Pons (tissue), 1 donor: ENCODE measurements around the gene N4BP2L2.

ENCODE experiments used
- DNase-seq: peaks from one replicate; pipeline ENCODE4 v3.0.0-alpha.2; 2016; ENCODE audit warnings: low spot score

N4BP2L2 gene

DNA sequence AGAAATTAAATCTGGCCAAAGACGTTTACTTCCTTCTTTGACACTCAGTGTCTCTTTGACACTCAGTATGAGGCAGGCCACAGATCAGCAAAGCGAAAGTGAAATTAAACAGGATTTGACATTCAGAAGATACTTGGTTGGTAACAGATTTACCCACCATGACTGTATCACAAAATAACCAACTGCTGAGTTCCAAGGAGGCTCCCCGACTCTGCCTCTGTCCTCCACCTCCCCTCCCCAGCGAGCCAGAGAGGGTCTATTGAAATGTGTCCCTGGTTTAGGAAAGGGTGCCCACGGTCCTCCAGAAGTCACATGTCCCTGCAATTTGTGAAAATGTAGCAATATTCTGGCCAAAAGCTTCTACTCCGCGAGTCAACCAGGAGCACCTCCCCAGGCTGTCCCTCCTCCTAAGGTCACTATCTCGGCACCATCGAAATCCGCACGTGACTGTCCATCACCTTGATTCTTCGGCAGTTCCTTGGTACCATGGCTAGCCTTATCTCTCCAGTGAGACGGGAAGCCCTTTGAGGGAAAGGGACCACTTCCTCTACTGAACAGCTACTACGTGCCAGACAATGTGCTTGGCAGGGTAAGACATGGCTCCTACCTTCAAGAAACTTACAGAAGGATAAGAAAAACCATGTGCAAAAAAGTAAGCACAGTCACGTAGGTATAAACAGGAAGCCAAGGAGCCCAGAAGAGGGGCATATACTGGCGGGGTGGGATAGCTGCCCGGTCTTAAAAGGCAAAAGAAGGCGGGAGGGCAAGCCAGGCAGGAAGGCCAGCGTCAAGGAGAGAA is 112.2 kb downstream of the N4BP2L2 start:
- DNase-seq: peak; percentile 72

DNA sequence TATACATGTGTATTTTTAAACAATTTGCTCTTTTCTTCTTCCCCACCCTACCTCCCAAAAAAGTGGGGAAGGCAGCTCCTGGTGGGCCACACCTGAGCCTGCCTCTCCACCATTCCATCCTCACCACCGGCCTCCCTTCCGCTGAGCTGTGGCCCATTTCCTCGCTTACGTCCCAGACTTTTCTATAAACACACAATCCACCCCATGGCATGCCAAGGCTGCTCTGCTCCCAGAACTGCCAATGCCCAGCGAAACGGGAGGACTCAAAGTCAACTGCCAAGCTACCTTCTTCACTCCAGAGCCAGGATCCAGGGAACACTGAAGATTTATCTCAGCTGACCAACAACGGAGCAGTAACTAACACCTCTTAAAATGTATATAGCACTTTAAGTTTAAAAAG is 113.4 kb downstream of the N4BP2L2 start:
- peak; percentile 18 for DNase-seq

DNA sequence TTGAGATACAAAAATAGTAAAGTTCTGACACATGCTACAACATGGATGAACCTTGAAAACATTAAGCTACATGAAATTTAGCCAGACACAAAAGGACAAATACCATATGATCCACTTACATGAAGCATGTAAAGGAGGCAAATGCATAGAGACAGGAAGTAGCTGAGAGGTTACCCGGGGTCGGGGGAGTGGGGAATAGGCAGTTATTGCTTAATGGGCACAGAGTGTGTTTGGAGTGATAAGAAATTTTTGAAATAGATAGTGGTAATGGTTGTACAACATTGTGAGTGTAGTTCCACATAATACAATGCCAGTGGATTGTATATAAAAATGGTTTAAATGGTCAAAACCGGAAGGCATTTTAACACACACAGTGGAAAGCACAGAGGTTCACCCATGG is 115.0 kb downstream of the N4BP2L2 start:
- no peak for DNase-seq

DNA sequence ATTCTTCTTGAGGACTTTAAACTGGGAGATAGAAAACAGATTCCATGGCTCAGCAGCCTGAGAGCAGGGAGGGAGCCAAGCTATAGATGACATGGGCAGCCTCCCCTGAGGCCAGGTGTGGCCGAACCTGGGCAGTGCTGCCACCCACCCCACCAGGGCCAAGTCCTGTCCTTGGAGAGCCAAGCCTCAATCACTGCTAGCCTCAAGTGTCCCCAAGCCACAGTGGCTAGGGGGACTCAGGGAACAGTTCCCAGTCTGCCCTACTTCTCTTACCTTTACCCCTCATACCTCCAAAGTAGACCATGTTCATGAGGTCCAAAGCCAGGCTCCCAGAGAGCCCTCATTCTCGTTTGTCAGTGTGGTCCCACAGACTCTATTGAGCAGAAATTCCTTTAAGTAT is 118.7 kb downstream of the N4BP2L2 start:
- no peak for DNase-seq

- DNase-seq: no peak
Measured at GRCh38 chr13:32417995-32418394, 120.6 kb downstream of the N4BP2L2 start.

GRCh38 chr13:32415019-32415418 is 123.6 kb downstream of the N4BP2L2 start:
- no peak for DNase-seq

DNA sequence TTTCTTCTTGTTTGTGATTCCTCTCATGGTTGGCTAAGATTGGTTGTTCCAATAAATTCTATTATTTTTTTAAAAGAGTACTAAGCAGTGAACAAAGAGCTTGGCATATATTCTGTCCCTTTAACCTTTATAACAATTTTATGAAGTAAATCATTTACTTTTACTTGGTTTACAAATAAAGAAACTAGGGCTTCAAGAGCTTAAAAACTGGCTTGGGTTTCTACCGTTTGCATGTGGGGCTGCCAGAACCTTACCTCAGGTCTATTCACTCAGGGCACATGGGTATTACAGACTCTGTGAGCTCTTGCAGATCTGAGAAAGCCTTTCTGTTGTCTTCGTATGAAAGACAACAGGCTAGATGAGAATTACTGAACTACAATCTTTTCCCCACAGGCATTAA is 124.0 kb downstream of the N4BP2L2 start:
- no peak for DNase-seq

GRCh38 chr13:32413284-32413683 is 125.3 kb downstream of the N4BP2L2 start:
- no peak for DNase-seq

GRCh38 chr13:32409561-32410421 is 128.8 kb downstream of the N4BP2L2 start:
- DNase-seq: no peak

- no peak for DNase-seq
Measured at GRCh38 chr13:32409001-32409313, 129.6 kb downstream of the N4BP2L2 start.

GRCh38 chr13:32408296-32409000 is 130.1 kb downstream of the N4BP2L2 start:
- DNase-seq: no peak

GRCh38 chr13:32407854-32408253 is 130.7 kb downstream of the N4BP2L2 start:
- DNase-seq: no peak

- peak; percentile 5 for DNase-seq
Measured at GRCh38 chr13:32403108-32403507, 135.5 kb downstream of the N4BP2L2 start.

DNA sequence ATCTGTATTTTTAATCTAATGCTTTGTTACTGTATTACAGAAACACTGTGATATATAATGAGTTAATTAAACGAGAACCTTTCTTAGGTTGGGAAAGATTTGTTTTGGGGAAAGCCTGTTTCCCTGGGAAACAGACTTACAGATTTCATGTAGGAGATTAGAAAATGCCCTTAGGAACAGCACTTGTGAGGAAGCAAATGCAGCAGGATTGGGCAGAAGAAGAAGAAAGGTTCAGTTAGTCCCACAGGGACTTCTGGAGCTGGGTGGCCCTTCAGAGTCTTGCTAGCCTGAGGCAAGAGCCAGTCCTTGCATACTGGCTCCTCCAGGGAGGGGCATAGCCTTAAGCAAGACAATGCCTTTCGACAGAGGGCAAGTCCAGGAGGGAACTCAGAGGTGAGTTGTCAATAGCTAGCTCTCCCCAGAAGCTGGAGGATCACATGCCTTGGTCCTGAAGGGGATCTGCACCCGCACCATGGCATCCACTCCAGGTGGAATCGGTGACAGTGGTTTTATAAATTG is 147.4 kb downstream of the N4BP2L2 start:
- DNase-seq: no peak

DNA sequence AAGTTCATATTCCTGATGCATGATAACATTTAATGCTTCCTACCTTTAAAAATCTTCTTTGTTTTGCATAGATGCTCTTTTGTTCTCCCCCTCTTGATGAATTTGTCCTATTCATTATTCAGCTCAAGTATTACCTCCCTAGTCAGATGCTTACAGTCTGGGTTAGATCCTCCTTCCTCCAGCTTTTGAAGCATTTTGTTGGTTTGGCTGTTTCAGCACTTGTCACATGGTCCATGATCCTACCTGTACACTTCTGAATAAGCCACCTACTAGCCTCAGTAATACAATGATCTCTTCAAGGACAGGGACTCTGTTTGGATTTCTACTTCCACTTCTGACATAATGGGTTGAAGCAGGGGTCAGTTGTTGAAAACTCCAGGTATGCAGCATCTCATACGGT is 148.1 kb downstream of the N4BP2L2 start:
- no peak for DNase-seq

- no peak for DNase-seq
Measured at GRCh38 chr13:32390048-32390447, 148.5 kb downstream of the N4BP2L2 start.

- no peak for DNase-seq
Measured at GRCh38 chr13:32385410-32385809, 153.2 kb downstream of the N4BP2L2 start.

DNA sequence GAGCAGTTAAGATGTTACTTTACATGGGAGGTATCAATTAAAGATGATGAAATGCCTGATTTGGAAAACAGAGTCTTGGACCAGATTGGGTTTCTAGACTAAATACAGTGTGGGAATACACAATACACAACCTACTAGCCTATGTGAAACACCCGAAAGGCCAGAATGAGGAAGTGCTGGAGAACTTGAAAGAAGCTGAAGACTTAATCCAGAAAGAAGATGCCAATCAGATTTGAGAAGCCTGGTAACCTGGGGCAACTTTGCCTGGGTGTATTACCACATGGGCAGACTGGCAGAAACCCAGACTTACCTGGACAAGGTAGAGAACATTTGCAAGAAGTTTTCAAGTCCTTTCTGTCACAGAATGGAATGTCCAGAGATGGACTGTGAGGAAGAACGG is 153.9 kb downstream of the N4BP2L2 start:
- DNase-seq: peak; percentile 3

GRCh38 chr13:32383836-32384618 is 154.6 kb downstream of the N4BP2L2 start:
- DNase-seq: no peak
